ENCODE results near the gene TPP1.

TPP1 gene

DNA sequence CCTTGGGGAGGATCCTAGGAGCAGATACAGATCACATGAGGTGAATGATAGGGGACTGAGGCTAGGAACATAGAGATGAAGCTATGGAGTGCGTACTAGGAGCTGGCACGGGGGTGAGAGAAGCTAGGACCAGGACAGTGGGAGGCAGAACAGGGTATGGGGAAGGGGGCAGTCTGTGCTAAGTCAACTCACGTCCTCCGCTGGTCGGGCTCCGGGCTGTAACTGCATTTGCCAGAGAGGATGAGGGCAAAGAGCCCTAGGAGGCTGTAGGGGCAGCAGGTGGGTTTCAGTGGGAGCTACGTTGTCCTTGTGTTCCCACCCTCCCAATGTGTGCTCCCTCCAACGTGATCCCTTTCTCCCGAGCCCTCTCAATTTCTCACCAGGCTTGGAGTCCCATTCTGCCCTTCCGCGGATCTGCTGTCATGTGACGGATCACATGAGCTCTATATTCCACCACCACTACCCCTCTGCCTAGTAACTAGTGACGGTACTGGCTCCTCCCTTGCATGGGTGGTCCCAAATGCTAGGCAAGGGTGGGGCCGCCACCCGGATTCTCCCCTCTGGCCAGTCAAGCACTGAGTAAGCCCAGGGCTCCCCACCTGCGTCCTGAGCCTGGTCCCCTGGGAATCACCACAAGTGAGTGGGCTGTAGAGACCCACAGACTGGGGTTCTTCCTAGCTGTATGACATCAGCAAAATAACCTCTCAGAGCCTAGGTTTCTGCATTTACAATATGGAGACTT is at the start of gene TPP1:
TPP1 (minus strand) TSS at position 419 of the 742 bp plus-strand sequence; CDS start at position 397, 22 bp downstream.
- Mint-ChIP-seq H3K4me1 (peaks cover 11% of the 10 kb centered on the region), H3K9me3 (no peaks in the 10 kb centered on the region)

DNA sequence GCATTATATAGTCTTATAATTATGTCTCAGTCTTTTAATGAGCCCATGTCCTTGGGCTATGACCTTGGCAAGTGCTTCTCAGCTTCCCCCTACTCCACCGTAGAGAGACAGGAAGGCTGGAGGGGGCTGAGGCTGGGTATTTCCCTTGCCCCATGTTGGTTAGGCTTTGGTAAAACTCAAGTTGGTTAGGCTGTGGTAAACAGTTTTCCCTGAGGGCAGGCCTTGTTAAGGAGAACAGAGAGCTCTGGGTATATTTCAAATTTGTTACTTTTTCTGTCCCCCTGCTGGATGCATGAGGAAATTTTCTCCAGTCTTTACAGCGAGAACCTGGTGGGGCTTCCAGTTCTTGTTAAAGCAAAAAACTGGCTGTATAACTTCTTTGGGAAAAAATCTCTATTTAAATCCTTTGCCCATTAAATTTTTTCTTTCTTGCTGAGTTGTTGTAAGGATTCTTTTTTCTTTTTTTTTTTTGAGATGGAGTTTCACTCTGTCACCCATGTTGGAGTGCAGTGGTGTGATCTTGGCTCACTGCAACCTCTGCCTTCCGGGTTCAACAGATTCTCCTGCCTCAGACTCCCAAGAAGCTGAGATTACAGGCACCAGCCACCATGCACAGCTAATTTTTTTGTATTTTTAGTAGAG is 48.6 kb upstream of the TPP1 start:
- peaks cover 79% of the 10 kb centered on the region for H3K4me1 Mint-ChIP-seq
- no peaks in the 10 kb centered on the region for H3K9me3 Mint-ChIP-seq
- no peaks in the 10 kb centered on the region for H3K27me3 Mint-ChIP-seq
- H3K36me3 Mint-ChIP-seq = no peaks in the 10 kb centered on the region
- peak overlapping the region; percentile 49 for H3K27ac Mint-ChIP-seq
- H3K4me3 Mint-ChIP-seq = no peak overlapping the region

More for the DNA sequence above, at the start of gene TPP1:
- Mint-ChIP-seq H3K36me3 (peaks cover 8% of the 10 kb centered on the region), H3K4me3 (no peak within 1 kb of the TSS), H3K27me3 (no peaks in the 10 kb centered on the region), H3K27ac (no peak within 1 kb of the TSS)

DNA sequence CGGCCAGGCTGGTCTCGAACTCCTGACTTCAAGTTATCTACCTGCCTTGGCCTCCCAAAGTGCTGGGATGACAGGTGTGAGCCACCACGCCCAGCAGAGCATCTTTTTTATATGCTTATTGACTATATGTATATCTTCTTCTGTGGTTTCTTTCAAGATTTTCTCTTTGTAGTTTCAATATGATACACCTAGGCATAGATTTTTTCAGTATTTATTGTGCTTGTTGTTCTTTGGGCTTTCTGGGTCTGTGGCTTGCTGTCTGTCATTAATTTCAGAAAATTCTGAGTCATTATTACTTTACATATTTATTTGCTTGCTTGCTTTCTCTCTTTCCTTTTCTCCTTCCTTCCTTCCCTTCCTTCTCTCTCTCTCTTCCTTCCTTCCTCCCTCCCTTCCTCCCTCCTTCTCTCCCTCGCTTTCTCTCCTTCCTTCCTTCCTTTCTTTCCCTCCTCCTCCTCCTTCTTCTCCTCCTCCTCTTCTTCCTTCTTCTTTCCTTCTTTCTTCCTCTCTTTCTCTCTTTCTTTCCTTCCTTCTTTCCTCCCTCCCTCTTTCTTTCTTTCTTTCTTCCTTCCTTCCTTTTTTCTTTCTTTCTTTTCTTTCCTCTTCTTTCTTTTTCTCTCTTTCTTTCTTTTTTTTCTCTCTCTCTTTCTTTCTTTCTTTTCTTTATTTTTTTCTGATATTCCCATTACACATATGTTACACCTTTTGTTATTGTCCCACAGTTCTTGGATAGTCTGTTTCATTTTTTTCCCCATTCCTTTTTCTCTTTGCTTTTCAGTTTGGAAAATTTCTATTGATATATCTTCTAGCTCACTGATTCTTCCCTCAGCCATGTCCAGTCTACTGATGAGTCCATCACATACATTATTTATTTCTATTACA is 47.3 kb upstream of the TPP1 start:
- Mint-ChIP-seq H3K27ac (peak overlapping the region; percentile 37), H3K4me3 (no peak overlapping the region), H3K4me1 (peaks cover 65% of the 10 kb centered on the region), H3K36me3 (no peaks in the 10 kb centered on the region), H3K27me3 (no peaks in the 10 kb centered on the region), H3K9me3 (no peaks in the 10 kb centered on the region)

DNA sequence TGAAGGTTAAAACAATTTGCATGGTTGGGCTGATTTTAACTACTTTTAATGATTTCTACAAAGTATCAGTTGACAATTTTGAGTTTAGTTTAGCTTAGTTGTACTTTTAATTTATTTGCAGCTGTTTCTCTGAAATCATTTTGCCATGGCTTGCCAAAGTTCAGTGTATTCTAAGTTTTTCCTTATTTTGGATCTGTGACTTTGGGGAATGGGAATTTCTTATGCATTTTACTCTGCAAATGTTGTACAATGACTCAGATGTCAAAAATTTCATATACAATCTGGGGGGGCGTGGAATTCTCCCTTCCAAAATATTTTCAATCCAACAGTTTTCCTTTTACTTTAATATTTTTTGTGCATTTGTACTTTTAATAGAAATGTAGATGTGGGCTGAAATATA is 45.3 kb upstream of the TPP1 start:
- Mint-ChIP-seq H3K4me1 (peaks cover 46% of the 10 kb centered on the region), H3K9me3 (no peaks in the 10 kb centered on the region), H3K27ac (no peak overlapping the region), H3K27me3 (no peaks in the 10 kb centered on the region), H3K36me3 (no peaks in the 10 kb centered on the region), H3K4me3 (no peak overlapping the region)

DNA sequence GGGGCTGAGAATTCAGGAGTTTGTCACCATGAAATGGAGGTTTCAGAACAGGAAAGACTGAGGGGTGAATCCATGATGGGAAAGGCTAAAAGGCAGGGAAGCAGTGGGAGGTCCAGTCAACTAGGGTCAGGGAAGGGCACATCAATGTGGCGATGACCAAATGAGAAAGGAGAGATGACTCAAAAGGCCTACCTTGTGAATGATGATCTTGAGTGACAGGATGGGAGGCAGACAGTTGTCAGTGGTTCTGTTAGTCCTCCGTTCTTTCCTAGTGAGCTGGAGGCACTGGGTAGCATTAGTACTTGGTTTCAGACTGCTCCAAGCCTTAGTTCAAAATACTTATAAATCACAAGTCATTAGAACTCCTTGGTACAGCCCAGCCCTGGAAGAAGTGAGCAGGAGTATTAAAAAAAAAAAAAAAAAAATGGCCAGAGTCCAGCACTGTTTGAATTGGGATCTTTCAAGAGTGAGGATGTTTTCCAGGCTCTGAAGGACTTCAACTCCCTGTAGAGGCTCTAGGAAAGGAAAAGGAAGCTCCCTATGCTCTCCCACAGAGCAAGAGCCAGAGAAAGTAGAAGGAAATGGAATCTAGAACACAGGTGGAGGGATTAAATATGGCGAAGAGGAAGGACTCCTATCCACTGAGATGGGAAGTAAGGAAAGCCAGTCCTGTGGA is 44.7 kb upstream of the TPP1 start:
- no peak overlapping the region for H3K4me3 Mint-ChIP-seq
- H3K27ac Mint-ChIP-seq = peak overlapping the region; percentile 68
- no peaks in the 10 kb centered on the region for H3K9me3 Mint-ChIP-seq
- H3K36me3 Mint-ChIP-seq = no peaks in the 10 kb centered on the region
- H3K27me3 Mint-ChIP-seq = no peaks in the 10 kb centered on the region
- H3K4me1 Mint-ChIP-seq = peaks cover 41% of the 10 kb centered on the region

DNA sequence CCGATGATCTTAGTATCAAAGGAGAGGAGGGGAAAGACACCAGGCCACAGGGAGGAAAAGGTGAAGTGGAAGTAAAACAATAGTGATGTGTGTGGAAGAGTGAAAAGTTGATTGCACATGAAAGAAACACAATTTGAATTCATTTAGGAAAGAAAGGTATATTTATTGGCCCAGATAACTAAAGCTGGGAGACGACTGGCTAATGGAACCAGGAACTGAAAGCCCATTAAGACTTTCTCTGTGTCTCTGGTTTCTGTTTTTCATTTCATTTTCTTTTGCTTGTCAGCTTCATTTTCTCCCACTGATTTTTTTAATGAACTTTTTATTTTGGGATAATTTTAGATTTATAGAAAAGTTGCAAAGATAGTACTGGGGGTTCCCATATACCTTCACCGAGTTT is 41.5 kb upstream of the TPP1 start:
- Mint-ChIP-seq H3K4me1 (peaks cover 23% of the 10 kb centered on the region), H3K36me3 (no peaks in the 10 kb centered on the region), H3K27me3 (no peaks in the 10 kb centered on the region), H3K9me3 (no peaks in the 10 kb centered on the region), H3K4me3 (no peak overlapping the region), H3K27ac (no peak overlapping the region)

DNA sequence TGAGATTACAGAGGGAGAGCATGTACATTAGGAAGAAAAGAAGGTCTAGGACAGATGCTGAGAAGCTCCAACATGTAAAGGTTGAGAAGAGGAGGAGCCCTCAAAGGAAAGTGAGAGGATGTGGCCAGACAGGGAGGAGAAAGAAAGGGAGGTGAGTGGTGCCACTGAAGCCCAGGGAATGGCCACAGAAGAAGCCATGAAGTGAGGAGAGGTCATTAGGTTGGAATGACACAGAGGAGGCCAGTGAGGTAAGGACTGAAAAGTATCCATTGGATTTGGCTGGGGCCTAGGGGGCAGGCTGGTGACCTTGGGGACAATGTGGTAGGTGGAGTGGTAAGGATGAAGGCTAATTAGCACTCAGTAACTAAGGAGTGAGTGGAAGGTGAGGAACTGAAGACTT is 39.4 kb upstream of the TPP1 start:
- Mint-ChIP-seq H3K4me1 (peaks cover 16% of the 10 kb centered on the region), H3K27me3 (no peaks in the 10 kb centered on the region), H3K4me3 (no peak overlapping the region), H3K9me3 (no peaks in the 10 kb centered on the region), H3K27ac (no peak overlapping the region), H3K36me3 (no peaks in the 10 kb centered on the region)

DNA sequence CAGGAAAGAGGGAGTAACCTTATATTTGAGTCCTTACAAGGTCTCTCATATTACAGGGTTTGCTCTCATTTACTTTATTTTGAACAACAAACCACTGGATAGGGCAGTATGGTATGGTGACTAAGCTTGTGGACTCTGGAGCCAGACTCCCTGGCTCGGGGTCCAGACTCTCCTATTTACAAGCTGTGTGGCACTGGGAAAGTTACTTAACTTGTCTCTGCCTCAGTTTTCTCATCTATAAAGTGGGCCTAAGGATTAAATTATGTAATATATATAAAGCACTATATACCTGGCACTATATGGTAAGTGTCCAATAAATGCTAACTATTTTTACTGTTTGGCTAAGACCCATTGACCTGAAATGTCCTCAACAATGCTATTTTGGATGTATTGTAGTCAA is 38.1 kb upstream of the TPP1 start:
- H3K9me3 Mint-ChIP-seq = no peaks in the 10 kb centered on the region
- peak overlapping the region; percentile 48 for H3K27ac Mint-ChIP-seq
- H3K4me1 Mint-ChIP-seq = peaks cover 9% of the 10 kb centered on the region
- H3K4me3 Mint-ChIP-seq = no peak overlapping the region
- H3K27me3 Mint-ChIP-seq = no peaks in the 10 kb centered on the region
- no peaks in the 10 kb centered on the region for H3K36me3 Mint-ChIP-seq

DNA sequence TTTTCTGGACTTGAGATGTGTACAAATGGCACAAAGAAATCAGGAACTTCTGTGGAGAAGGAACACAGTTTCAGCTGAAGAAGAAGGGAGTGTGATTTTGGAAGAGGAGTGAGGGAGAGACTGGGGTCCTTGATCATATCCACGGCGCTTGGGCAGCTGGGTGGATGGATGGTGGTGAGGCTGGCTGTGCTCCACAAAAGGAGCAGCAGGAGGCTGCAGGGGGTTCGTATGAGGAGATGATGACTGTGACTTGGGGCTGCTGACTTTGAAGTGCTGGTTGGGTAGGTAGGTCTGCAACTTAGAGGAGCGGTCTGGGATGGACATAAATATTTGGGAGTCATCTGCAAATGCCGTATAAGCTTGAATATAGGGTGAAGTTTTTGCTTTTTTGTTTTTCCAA is 37.7 kb upstream of the TPP1 start:
- H3K27ac Mint-ChIP-seq = peak overlapping the region; percentile 48
- H3K4me1 Mint-ChIP-seq = peaks cover 9% of the 10 kb centered on the region
- H3K9me3 Mint-ChIP-seq = no peaks in the 10 kb centered on the region
- H3K27me3 Mint-ChIP-seq = no peaks in the 10 kb centered on the region
- peak overlapping the region; percentile 53 for H3K4me3 Mint-ChIP-seq
- H3K36me3 Mint-ChIP-seq = no peaks in the 10 kb centered on the region

DNA sequence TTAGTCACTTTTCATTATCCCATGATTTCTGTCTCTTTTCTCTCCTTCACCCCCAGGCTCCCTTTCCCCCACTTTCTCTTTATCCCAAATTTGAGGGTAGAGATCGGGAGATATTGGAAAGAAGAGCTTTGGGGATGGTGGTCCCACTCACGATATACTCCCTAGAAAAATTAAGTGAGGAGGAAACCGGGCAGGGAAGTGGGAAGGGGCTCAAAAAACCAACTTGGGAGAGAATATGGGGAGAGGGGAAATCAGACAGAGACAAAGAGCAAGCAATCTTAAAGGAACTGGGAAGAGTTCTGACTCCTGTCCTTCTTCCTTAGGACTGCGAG is 37.3 kb upstream of the TPP1 start:
- H3K27ac Mint-ChIP-seq = peak overlapping the region; percentile 31

DNA sequence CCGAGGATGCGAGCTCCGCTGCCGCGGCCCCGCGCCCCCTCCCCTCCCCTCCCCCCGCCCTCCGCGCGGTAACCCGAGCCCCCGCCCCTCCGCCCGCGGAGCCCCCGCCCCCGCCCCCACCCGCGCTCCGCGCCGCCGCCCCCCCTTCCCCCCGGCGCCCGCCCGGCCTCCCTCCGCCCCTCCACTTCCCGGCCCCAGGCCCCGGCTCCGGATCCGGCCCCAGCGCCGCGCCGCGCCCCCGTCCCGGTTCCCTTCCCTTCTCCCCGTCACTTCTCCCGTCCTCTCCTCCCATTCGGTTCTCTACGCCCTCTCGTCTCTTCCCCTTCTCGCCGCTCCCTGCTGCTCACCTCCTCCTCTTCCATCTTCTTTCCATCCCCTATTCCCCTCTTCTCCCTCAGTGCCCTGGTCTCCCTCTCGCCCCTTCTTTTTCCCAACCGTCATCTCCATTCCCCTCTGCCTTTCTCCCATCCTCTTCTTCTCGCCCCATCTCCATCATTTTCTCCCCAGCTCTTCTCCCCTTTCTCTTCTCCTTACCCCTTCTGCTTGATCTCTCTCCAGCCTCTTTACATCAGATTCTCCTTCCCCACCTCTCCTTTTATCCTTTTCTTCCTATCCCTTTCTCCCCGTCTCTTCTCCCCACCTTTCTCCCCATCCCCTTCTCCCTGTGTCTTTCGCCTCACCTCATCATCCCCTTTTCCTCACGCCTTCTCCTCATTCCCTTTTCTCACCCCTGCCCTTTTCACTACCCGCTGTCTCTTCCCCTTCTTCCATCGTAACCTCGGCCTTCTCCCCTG is 36.8 kb upstream of the TPP1 start, which contains the start of gene DCHS1:
DCHS1 (minus strand) TSS at position 20 of the 794 bp plus-strand sequence. CDS start 14,196 bp downstream, outside the sequence.
- no peaks in the 10 kb centered on the region for H3K36me3 Mint-ChIP-seq
- H3K9me3 Mint-ChIP-seq = no peaks in the 10 kb centered on the region
- peak within 1 kb of the TSS; percentile 53 for H3K4me3 Mint-ChIP-seq
- H3K27ac Mint-ChIP-seq = peak within 1 kb of the TSS; percentile 31
- H3K27me3 Mint-ChIP-seq = no peaks in the 10 kb centered on the region
- peaks cover 9% of the 10 kb centered on the region for H3K4me1 Mint-ChIP-seq

More for the DNA sequence above, 37.3 kb upstream of the TPP1 start:
- Mint-ChIP-seq H3K27me3 (no peaks in the 10 kb centered on the region), H3K36me3 (no peaks in the 10 kb centered on the region), H3K4me3 (peak overlapping the region; percentile 53), H3K4me1 (peaks cover 9% of the 10 kb centered on the region), H3K9me3 (no peaks in the 10 kb centered on the region)

DNA sequence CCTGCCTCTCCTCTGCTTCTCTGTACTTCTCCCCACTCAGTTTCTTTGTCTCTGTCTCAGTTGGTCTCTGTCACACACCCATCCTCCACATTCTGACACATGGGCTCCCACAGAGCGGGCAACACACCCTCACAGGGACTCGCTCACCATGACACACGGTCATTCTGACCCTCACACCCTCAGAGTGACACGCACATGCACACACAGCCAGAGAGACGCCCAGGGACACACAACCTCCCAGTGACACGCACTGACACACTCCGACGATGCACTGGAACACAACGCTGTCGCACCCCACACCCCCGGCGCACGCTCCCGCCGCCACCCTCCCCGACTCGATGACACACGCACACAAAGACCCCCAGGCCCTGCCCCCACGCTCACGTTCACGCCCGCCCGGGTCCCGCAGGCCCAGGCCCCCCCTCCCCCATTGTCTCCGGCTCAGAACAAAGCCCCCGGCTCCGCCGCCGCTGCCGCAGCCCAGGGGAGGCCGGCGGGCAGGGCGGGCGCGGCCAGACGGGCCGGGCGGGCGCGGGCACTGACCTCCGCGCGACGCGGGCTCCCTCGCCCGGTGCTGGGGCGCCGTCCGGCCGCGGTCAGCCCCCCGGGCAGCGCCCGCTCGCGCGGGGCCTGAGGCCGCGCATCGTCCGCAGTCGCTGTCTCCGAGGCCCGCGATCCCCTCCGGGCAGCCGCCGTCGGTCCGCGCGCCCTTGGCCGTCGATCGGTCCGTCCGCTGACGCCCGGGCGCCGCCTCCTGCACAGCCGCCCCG is 36.0 kb upstream of the TPP1 start:
- Mint-ChIP-seq H3K4me3 (no peak overlapping the region), H3K36me3 (no peaks in the 10 kb centered on the region), H3K4me1 (peaks cover 9% of the 10 kb centered on the region), H3K9me3 (no peaks in the 10 kb centered on the region), H3K27me3 (no peaks in the 10 kb centered on the region), H3K27ac (no peak overlapping the region)

DNA sequence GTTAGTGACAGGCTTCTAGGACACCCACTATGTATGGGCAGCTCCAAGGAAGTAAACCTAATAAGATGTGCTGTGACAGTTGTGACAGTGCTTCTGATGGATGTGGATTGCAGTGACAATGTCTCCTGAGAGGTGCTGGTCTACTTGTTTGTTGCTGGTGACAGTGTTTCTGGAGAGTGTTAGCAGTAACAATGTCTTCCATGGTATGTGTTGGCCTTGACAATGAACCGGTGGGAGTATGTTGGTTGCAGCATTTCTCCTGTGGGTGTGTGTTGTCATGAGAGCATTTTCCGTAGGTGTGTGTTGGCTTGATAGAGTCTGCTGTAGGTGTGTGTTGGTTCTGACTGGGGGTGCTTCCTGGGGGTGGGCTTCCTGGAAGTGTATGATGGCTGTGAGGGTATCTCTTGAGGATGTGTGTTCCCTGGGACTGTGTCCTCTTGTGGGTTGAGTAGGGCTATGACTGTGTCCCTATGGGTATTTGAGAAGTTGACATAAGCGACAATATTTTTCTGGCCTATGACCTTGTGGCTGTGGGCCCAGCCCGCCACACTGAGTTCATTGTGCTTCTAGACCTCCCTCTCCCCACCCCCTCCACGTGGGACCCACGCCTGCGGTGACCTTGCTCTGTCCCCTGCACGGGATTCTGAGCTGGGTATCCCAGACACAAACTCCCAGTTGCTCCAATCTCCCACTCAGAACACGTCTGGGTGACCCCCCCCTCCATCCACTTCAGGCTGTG is 35.2 kb upstream of the TPP1 start:
- Mint-ChIP-seq H3K4me3 (no peak overlapping the region), H3K27me3 (no peaks in the 10 kb centered on the region), H3K9me3 (no peaks in the 10 kb centered on the region), H3K27ac (no peak overlapping the region), H3K36me3 (no peaks in the 10 kb centered on the region), H3K4me1 (peaks cover 9% of the 10 kb centered on the region)

DNA sequence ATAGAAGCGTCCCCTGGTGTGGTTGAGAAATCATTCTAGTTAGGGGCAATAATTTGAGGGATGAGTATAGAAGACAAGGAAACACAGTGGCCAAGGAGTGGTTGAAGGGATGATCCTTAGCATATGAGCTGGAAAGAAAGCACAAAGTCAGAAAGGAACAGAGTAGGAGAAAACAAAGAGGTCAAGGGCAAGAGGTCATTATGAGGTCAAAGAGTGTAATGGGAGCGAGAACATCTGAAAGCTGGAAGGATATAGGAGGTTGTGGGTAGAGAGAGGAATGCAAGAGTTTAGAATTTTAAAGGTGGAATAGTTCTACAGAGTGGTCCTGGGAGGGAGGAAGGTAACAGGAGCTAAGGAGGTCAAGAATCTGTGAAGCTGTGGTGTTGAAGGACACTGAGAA is 34.4 kb upstream of the TPP1 start:
- Mint-ChIP-seq H3K36me3 (no peaks in the 10 kb centered on the region), H3K9me3 (no peaks in the 10 kb centered on the region), H3K27ac (no peak overlapping the region), H3K27me3 (no peaks in the 10 kb centered on the region), H3K4me1 (peaks cover 9% of the 10 kb centered on the region), H3K4me3 (no peak overlapping the region)
